Upper lobe of right lung (tissue), 1 donor: Measurements from ENCODE around the gene ZFHX2. TPM values are rescaled to one million over a fixed set of nuclear protein-coding genes. Genes with fewer than 3 reads are reported as not detected.

Source experiments
- ATAC-seq: fragments of 200-7000 bp; cut with Tn5 transposase; one replicate; pipeline ENCODE4 v1.9.1; 2020; ENCODE audit warnings: mild to moderate bottlenecking, moderate library complexity
- DNase-seq: peaks from one replicate; pipeline ENCODE4 v3.0.0-alpha.2; 2020
- H3K27ac ChIP-seq: fragments of 200-600 bp; one replicate; pipeline ENCODE4 v1.8.0; 2022
- H3K27me3 ChIP-seq: fragments of 200-600 bp; one replicate; pipeline ENCODE4 v1.8.0; 2022; ENCODE audit warnings: mild to moderate bottlenecking
- H3K36me3 ChIP-seq: fragments of 200-600 bp; one replicate; pipeline ENCODE4 v1.8.0; 2022
- H3K4me1 ChIP-seq: fragments of 200-600 bp; one replicate; pipeline ENCODE4 v1.8.0; 2022
- H3K4me3 ChIP-seq: fragments of 200-600 bp; one replicate; pipeline ENCODE4 v1.8.0; 2022; ENCODE audit warnings: mild to moderate bottlenecking
- H3K9me3 ChIP-seq: fragments of 200-600 bp; one replicate; pipeline ENCODE4 v1.8.0; 2022
- intact Hi-C: fragments of 100-400 bp; cut with DNase I; formaldehyde crosslinking; loops from one replicate; pipeline ENCODE4 v1.11.0; 2022
- total RNA-seq: library from RNA; stranded (reverse); fragmentation: NEBNext Ultra II Directional; extraction: Animal tissue kit (Norgen Biotek cat#: 25700); gene quantifications from one replicate; pipeline ENCODE4 v1.2.1, GENCODE V29; 2021
- TF ChIP-seq, protein P1 (sequence below): fragments of 200-600 bp; IDR thresholded peaks from one replicate; pipeline ENCODE4 v1.8.0; 2022; ENCODE audit warnings: antibody characterized with exemption
- donor health status: DM: no; HTN: yes; CAD: no; lungs with severe emphysema.

The ZFHX2 gene
- total RNA-seq, 1 donor from 2014 or later: 2.3 TPM

DNA sequence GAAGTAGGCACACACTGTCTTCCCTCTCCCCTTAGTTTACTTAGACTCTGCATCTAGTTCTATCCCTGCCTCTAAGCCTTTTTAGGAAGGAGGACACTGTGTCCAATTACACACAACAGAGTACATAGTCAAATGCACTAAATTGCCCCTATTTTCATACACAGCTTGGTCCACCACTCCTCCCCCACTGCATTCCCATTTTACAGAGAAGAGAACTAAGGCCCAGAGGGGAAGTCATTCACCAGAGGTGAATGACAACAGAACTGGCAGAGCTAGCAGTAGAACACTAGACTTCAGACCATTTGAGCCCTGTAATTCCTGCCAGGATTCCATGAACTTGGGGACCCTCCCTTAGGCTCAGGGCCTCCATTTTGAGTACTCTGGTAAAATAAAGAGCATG is 28.2 kb upstream of the ZFHX2 start:
- intact Hi-C loops: no loop called here
- Histone ChIP-seq H3K9me3 (no peaks in the 10 kb centered on the region), H3K27me3 (peaks cover 39% of the 10 kb centered on the region), H3K4me3 (no peak overlapping the region), H3K36me3 (no peaks in the 10 kb centered on the region), H3K27ac (no peak overlapping the region), H3K4me1 (peaks cover 9% of the 10 kb centered on the region)
- ATAC-seq (no peak), DNase-seq (no peak)
- TF ChIP-seq, protein P1, sequence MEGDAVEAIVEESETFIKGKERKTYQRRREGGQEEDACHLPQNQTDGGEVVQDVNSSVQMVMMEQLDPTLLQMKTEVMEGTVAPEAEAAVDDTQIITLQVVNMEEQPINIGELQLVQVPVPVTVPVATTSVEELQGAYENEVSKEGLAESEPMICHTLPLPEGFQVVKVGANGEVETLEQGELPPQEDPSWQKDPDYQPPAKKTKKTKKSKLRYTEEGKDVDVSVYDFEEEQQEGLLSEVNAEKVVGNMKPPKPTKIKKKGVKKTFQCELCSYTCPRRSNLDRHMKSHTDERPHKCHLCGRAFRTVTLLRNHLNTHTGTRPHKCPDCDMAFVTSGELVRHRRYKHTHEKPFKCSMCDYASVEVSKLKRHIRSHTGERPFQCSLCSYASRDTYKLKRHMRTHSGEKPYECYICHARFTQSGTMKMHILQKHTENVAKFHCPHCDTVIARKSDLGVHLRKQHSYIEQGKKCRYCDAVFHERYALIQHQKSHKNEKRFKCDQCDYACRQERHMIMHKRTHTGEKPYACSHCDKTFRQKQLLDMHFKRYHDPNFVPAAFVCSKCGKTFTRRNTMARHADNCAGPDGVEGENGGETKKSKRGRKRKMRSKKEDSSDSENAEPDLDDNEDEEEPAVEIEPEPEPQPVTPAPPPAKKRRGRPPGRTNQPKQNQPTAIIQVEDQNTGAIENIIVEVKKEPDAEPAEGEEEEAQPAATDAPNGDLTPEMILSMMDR: no peak

DNA sequence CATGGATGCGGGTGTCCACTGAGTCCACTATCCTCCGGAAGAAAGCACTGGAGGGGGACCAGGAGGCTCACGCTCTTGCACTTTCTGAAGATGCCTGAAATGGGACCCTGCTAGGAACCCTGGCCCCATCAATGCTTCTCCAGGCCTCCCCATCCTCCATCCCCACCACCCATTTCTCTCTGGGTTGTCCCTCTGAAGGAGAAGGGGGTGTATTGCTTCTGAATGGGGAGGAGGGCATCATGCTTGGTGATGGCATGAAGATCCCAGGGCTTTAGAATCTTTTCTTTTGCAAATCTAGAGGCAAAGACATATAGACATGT is 27.7 kb upstream of the ZFHX2 start:
- no peaks in the 10 kb centered on the region for H3K9me3 ChIP-seq
- intact Hi-C loops: no loop called here
- peaks cover 9% of the 10 kb centered on the region for H3K4me1 ChIP-seq
- TF ChIP-seq, protein P1: no peak
- ATAC-seq (no peak), DNase-seq (no peak)
- no peak overlapping the region for H3K4me3 ChIP-seq
- no peak overlapping the region for H3K27ac ChIP-seq
- H3K36me3 ChIP-seq: no peaks in the 10 kb centered on the region
- H3K27me3 ChIP-seq: peaks cover 40% of the 10 kb centered on the region

DNA sequence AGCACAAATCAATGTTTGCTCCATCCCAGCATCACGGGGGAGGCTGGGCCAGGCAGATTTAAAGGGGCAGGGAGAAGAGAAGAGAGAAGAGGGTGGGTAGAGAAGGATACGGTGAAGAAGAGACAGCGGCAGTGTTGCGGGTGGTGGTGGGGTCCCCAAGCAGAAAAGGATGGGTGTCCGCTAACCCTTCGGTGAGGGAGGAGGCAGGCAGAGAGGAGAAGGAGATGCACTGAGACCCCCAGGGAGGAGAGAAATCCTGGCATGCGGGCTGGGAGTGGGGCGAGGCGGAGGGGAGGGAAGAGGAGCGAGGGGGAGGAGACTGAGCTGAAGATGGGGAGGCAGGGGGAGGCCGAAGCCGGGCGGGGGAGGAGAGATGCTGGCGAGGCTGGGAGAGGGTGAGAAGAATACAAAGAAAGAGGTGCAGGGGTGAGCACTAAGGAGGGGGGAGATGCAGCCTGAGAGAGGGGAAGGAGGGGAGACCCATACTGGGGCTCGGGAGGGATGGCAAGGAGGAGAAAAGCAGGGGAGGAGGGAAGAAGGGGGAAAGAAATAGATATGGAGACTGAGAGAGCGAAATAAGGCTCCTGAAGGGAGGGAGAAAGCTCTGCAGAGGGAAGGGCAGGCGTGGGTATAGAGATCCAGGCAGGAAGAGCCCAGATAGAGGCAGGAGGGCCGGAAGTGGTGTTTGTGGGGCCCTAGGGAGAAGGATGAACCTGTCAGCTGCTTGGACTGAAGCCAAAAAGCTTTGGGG is 27.2 kb upstream of the ZFHX2 start, which contains the start of gene JPH4:
TSS of gene JPH4 (minus strand) at position 231 of the 751 bp plus-strand sequence. CDS start 1,337 bp downstream, outside the sequence.
- Histone ChIP-seq H3K27ac (no peak within 1 kb of the TSS), H3K4me1 (peaks cover 9% of the 10 kb centered on the region), H3K27me3 (peaks cover 40% of the 10 kb centered on the region), H3K4me3 (no peak within 1 kb of the TSS), H3K36me3 (no peaks in the 10 kb centered on the region), H3K9me3 (no peaks in the 10 kb centered on the region)
- ATAC-seq: no peak
- no peak for DNase-seq
- TF ChIP-seq, protein P1: no peak
- intact Hi-C loops: no loop called here

DNA sequence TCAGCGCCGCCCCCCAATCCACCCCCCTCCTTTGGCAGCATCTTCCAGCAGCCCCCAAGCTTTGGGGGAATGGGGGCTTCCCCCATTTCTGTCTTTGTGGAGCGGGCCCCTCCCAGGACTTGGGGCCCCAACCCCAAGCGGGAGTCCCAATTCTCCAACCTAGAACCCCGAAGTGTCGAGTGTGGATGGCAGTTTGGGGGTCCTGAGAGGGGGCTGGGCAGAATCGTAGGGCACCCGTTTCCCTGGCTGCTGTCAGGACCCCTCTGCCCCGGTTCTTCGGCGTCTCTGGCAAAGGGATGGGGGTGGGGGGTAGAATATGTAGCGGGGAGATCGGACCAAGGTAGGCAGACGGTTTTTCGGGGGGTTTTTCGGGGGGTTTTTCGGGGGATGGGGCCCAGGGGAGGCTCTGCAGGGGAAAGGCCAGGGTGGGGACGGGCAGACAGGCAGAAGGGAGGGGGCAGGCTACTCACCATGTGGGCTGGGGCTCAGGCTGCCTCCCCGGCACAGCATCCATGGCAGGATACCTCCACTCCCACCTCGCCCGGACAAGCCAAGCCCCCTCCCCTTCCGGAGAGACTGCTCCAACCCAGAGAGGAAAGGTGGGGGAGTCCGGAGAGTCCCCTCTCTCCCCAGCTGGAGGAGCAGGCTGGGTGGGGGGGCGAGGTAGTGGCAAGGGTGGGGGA is 26.3 kb upstream of the ZFHX2 start:
- H3K27me3 ChIP-seq: peaks cover 40% of the 10 kb centered on the region
- H3K27ac ChIP-seq: no peak overlapping the region
- TF ChIP-seq, protein P1: no peak
- no peaks in the 10 kb centered on the region for H3K36me3 ChIP-seq
- H3K4me3 ChIP-seq: no peak overlapping the region
- intact Hi-C loops: no loop called here
- H3K4me1 ChIP-seq: peaks cover 14% of the 10 kb centered on the region
- ATAC-seq: no peak
- no peaks in the 10 kb centered on the region for H3K9me3 ChIP-seq
- no peak for DNase-seq

DNA sequence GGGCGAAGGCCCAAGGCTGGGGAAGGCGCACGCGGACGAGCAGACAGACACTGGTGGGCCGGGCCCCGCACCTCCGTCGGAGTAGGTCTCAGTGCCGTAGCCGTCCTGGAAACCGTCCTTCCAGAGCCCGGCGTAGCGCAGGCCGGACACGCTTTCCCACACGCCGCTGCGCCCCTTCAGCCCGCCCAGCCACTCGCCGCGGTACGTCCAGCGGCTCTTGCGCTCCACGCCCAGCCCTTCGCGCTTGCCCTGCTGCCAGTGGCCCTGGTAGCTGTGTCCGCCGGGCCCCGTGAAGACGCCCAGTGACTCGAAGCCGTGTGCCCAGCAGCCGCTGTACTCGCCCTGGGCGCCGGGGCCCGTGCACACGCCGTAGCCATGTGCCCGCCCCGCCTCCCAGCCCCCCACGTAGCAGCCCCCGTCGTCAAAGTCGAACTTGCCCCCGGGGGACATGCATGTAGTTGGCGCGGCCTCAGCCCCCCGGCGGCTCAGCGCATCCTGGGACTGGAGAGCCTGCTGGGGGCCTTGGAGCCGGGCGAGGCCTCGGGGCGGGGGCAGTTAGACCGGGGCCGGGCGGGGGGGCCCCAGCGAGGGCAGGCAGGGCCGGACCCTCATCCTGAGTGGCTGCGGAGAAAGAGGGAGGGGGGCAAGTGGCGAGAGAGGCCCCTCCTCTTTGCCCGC is 25.6 kb upstream of the ZFHX2 start:
- DNase-seq: no peak

More for the DNA sequence above, 25.6 kb upstream of the ZFHX2 start:
- TF ChIP-seq, protein P1: no peak
- Histone ChIP-seq H3K4me1 (peaks cover 16% of the 10 kb centered on the region), H3K9me3 (no peaks in the 10 kb centered on the region), H3K27me3 (peaks cover 40% of the 10 kb centered on the region), H3K36me3 (no peaks in the 10 kb centered on the region), H3K4me3 (peak overlapping the region; percentile 14), H3K27ac (no peak overlapping the region)
- peak; percentile 54 for ATAC-seq
- intact Hi-C loops: no loop called here
